ENCODE results near the gene ZBTB5. TPM values are rescaled to one million over a fixed set of nuclear protein-coding genes. Genes with fewer than 3 reads are reported as not detected.

The ZBTB5 gene
- total RNA-seq, 1 experiment from 2014 or later: 16.7 TPM

GRCh38 chr9:37456817-37457216 lies 8.4 kb downstream of the ZBTB5 start:
- H3K27me3 Mint-ChIP-seq (ENCODE audit: low read depth): no peaks in the 10 kb centered on the region
- DNase-seq (ENCODE audit: low spot score) (no peak), ATAC-seq (no peak)
- POLR2A ChIA-PET: interaction anchor here (1.1 kb wide), 1 partner anchor 8 kb away, joined by 3 read pairs; the partner anchor contains the start of gene ZBTB5
- H3K4me3 Mint-ChIP-seq: no peak overlapping the region
- H3K9me3 Mint-ChIP-seq: no peaks in the 10 kb centered on the region; the same call in 1 of the 2 replicates
- TF ChIP-seq NR3C1 (CRISPR knock-in tag; conservative IDR thresholded peaks at IDR 0.05; ENCODE audit: low read depth) (no peak), IRF2 (CRISPR knock-in tag; IDR thresholded peaks at IDR 0.05; ENCODE audit: borderline replicate concordance, low read depth) (no peak), ZNF396 (CRISPR knock-in tag; IDR thresholded peaks at IDR 0.05; ENCODE audit: borderline replicate concordance) (no peak), ZNF121 (CRISPR knock-in tag; IDR thresholded peaks at IDR 0.05) (no peak), MXD4 (CRISPR knock-in tag; IDR thresholded peaks at IDR 0.05; ENCODE audit: borderline replicate concordance) (no peak), IRF1 (CRISPR knock-in tag; IDR thresholded peaks at IDR 0.05) (no peak), ESRRA (CRISPR knock-in tag; IDR thresholded peaks at IDR 0.05; ENCODE audit: borderline replicate concordance) (no peak), RELA (CRISPR knock-in tag; IDR thresholded peaks at IDR 0.05; ENCODE audit: borderline replicate concordance) (no peak)
- TF ChIP-seq, protein P1, sequence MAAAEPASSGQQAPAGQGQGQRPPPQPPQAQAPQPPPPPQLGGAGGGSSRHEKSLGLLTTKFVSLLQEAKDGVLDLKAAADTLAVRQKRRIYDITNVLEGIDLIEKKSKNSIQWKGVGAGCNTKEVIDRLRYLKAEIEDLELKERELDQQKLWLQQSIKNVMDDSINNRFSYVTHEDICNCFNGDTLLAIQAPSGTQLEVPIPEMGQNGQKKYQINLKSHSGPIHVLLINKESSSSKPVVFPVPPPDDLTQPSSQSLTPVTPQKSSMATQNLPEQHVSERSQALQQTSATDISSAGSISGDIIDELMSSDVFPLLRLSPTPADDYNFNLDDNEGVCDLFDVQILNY (CRISPR knock-in tag; IDR thresholded peaks at IDR 0.05): no peak
- TF ChIP-seq, protein P2, sequence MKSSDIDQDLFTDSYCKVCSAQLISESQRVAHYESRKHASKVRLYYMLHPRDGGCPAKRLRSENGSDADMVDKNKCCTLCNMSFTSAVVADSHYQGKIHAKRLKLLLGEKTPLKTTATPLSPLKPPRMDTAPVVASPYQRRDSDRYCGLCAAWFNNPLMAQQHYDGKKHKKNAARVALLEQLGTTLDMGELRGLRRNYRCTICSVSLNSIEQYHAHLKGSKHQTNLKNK (CRISPR knock-in tag; IDR thresholded peaks at IDR 0.05): no peak
- TF ChIP-seq, protein P3, sequence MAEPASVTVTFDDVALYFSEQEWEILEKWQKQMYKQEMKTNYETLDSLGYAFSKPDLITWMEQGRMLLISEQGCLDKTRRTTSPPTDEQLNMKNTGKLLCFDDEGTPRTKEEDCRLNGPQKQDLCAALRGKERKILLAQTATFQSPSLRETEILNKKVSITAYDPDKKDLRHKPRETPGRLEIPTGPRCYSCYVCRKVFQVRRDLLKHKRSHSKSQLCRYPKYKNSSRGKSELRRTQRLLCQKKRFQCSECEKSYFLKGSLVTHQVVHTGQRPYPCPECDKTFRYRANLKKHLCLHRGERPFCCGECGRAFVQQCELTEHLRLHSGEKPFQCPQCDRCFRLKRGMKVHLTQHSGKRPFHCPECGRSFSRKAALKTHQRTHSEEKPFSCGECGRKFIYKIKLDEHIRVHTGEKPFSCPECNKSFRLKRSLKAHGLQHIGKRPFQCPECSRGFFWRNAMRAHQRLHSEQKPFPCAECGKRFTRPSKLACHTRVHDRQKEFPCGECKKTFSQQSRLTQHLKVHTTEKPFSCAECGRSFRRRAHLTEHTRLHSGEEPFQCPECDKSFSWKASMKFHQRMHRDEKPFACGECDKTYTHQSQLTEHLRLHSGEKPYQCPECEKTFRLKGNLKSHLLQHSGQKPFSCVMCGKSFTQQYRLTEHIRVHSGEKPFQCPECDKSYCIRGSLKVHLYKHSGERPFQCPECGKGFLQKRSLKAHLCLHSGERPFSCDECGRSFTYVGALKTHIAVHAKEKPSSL (CRISPR knock-in tag; conservative IDR thresholded peaks at IDR 0.05): no peak
- TF ChIP-seq, protein P4, sequence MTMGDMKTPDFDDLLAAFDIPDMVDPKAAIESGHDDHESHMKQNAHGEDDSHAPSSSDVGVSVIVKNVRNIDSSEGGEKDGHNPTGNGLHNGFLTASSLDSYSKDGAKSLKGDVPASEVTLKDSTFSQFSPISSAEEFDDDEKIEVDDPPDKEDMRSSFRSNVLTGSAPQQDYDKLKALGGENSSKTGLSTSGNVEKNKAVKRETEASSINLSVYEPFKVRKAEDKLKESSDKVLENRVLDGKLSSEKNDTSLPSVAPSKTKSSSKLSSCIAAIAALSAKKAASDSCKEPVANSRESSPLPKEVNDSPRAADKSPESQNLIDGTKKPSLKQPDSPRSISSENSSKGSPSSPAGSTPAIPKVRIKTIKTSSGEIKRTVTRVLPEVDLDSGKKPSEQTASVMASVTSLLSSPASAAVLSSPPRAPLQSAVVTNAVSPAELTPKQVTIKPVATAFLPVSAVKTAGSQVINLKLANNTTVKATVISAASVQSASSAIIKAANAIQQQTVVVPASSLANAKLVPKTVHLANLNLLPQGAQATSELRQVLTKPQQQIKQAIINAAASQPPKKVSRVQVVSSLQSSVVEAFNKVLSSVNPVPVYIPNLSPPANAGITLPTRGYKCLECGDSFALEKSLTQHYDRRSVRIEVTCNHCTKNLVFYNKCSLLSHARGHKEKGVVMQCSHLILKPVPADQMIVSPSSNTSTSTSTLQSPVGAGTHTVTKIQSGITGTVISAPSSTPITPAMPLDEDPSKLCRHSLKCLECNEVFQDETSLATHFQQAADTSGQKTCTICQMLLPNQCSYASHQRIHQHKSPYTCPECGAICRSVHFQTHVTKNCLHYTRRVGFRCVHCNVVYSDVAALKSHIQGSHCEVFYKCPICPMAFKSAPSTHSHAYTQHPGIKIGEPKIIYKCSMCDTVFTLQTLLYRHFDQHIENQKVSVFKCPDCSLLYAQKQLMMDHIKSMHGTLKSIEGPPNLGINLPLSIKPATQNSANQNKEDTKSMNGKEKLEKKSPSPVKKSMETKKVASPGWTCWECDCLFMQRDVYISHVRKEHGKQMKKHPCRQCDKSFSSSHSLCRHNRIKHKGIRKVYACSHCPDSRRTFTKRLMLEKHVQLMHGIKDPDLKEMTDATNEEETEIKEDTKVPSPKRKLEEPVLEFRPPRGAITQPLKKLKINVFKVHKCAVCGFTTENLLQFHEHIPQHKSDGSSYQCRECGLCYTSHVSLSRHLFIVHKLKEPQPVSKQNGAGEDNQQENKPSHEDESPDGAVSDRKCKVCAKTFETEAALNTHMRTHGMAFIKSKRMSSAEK (CRISPR knock-in tag; IDR thresholded peaks at IDR 0.05; ENCODE audit: borderline replicate concordance): no peak
- H3K36me3 Mint-ChIP-seq: peaks cover 10% of the 10 kb centered on the region
- H3K4me1 Mint-ChIP-seq: peaks cover 19% of the 10 kb centered on the region
- CTCF ChIA-PET: interaction anchor here (1.1 kb wide), 1 partner anchor 46 kb away, joined by 3 read pairs; no protein-coding TSS in a partner anchor
- H3K27ac Mint-ChIP-seq: no peak overlapping the region

GRCh38 chr9:37455884-37456647 lies 9.2 kb downstream of the ZBTB5 start:
- CTCF ChIA-PET: interaction anchor here (1.1 kb wide), 1 partner anchor 45 kb away, joined by 3 read pairs; no protein-coding TSS in a partner anchor
- TF ChIP-seq RORB (CRISPR knock-in tag; IDR thresholded peaks at IDR 0.05): no peak
- TF ChIP-seq ELF4 (CRISPR knock-in tag; IDR thresholded peaks at IDR 0.05; ENCODE audit: low read depth): no peak
- TF ChIP-seq, protein P5, sequence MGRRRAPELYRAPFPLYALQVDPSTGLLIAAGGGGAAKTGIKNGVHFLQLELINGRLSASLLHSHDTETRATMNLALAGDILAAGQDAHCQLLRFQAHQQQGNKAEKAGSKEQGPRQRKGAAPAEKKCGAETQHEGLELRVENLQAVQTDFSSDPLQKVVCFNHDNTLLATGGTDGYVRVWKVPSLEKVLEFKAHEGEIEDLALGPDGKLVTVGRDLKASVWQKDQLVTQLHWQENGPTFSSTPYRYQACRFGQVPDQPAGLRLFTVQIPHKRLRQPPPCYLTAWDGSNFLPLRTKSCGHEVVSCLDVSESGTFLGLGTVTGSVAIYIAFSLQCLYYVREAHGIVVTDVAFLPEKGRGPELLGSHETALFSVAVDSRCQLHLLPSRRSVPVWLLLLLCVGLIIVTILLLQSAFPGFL (CRISPR knock-in tag; IDR thresholded peaks at IDR 0.05; ENCODE audit: borderline replicate concordance): no peak
- TF ChIP-seq OVOL2 (CRISPR knock-in tag; IDR thresholded peaks at IDR 0.05; ENCODE audit: borderline replicate concordance): no peak
- no peak for TF ChIP-seq USF1 (CRISPR knock-in tag; IDR thresholded peaks at IDR 0.05)
- TF ChIP-seq ZNF219 (CRISPR knock-in tag; IDR thresholded peaks at IDR 0.05; ENCODE audit: borderline replicate concordance): no peak
- no peak for TF ChIP-seq AR (CRISPR knock-in tag; IDR thresholded peaks at IDR 0.05)

More at GRCh38 chr9:37455884-37456647, 9.2 kb downstream of the ZBTB5 start:
- peaks cover 9% of the 10 kb centered on the region for H3K36me3 Mint-ChIP-seq
- H3K4me1 Mint-ChIP-seq: peaks cover 22% of the 10 kb centered on the region
- H3K27me3 Mint-ChIP-seq (ENCODE audit: low read depth): no peaks in the 10 kb centered on the region
- no peaks in the 10 kb centered on the region; the same call in 1 of the 2 replicates for H3K9me3 Mint-ChIP-seq
- POLR2A ChIA-PET: no interaction called here
- ATAC-seq (no peak), DNase-seq (ENCODE audit: low spot score) (no peak)
- H3K4me3 Mint-ChIP-seq: no peak overlapping the region
- H3K27ac Mint-ChIP-seq: no peak overlapping the region
